MM.1S (cell line): ENCODE data around the gene PCDH7.
A peak's percentile ranks its signal among the peaks of the same experiment; 100 is the strongest.

Source experiments
- DNase-seq: peaks from one replicate; pipeline ENCODE4 v3.0.0-alpha.2; 2015
- H2AFZ ChIP-seq: fragments of 300-600 bp; sonication (generic); 2 replicates; pipeline ENCODE4 v1.6.0; 2016; ENCODE audit warnings: antibody characterized with exemption, low read length
- H3F3A ChIP-seq: fragments of 300-600 bp; sonication (generic); 2 replicates; pipeline ENCODE4 v1.6.1; 2016; ENCODE audit warnings: mild to moderate bottlenecking, antibody characterized with exemption, low read length, moderate library complexity, mixed read lengths; ENCODE audit not compliant: insufficient read depth
- H3K27ac ChIP-seq: fragments of 300-600 bp; sonication (generic); 2 replicates; pipeline ENCODE4 v1.5.1; 2016; ENCODE audit warnings: mild to moderate bottlenecking, low read length
- H3K27me3 ChIP-seq: fragments of 300-600 bp; sonication (generic); replicated peaks from 2 replicates; pipeline ENCODE4 v1.6.0; 2016; ENCODE audit warnings: low read length; ENCODE audit not compliant: insufficient read depth
- H3K36me3 ChIP-seq: fragments of 300-600 bp; sonication (generic); replicated peaks from 2 replicates; pipeline ENCODE4 v1.6.1; 2016; ENCODE audit warnings: mild to moderate bottlenecking, low read length, mixed read lengths; ENCODE audit not compliant: insufficient read depth
- H3K4me1 ChIP-seq: fragments of 300-600 bp; sonication (generic); 2 replicates; pipeline ENCODE4 v1.6.1; 2016; ENCODE audit warnings: low read length, mixed read lengths
- H3K4me2 ChIP-seq: fragments of 300-600 bp; sonication (generic); 2 replicates; pipeline ENCODE4 v1.6.0; 2016; ENCODE audit warnings: low read depth, low read length
- H3K4me3 ChIP-seq: fragments of 300-600 bp; sonication (generic); 2 replicates; pipeline ENCODE4 v1.5.1; 2016; ENCODE audit warnings: low read length, mixed read lengths
- H3K79me2 ChIP-seq: fragments of 300-600 bp; sonication (generic); 2 replicates; pipeline ENCODE4 v1.6.1; 2016; ENCODE audit warnings: mixed run types, low read length, mixed read lengths
- H3K9ac ChIP-seq: fragments of 300-600 bp; sonication (generic); 2 replicates; pipeline ENCODE4 v1.6.1; 2016; ENCODE audit warnings: low read length, mixed read lengths
- H3K9me2 ChIP-seq: fragments of 300-600 bp; sonication (generic); replicated peaks from 2 replicates; pipeline ENCODE4 v1.6.1; 2016; ENCODE audit warnings: mild to moderate bottlenecking, low read length, mixed read lengths; ENCODE audit not compliant: insufficient read depth
- H3K9me3 ChIP-seq: fragments of 300-600 bp; sonication (generic); replicated peaks from 2 replicates; pipeline ENCODE4 v1.6.1; 2016; ENCODE audit warnings: mild to moderate bottlenecking, low read length, mixed read lengths; ENCODE audit not compliant: insufficient read depth
- H4K20me1 ChIP-seq: fragments of 300-600 bp; sonication (generic); 2 replicates; pipeline ENCODE4 v1.6.1; 2016; ENCODE audit warnings: mild to moderate bottlenecking, low read length, moderate library complexity, mixed read lengths; ENCODE audit not compliant: insufficient read depth
- CTCF ChIP-seq: fragments of 300-600 bp; sonication (generic); IDR thresholded peaks from 2 replicates; pipeline ENCODE4 v1.5.1; 2016; ENCODE audit warnings: antibody characterized with exemption, low read length, mixed read lengths
- EZH2 ChIP-seq: fragments of 300-600 bp; sonication (generic); optimal IDR thresholded peaks from 2 replicates; pipeline ENCODE3; 2017; ENCODE audit warnings: low read depth, mild to moderate bottlenecking, antibody characterized with exemption, low read length, mixed read lengths
- EZH2phosphoT487 ChIP-seq: fragments of 300-600 bp; sonication (generic); IDR thresholded peaks from 2 replicates; pipeline ENCODE4 v1.6.1; 2018; ENCODE audit warnings: antibody characterized with exemption, low read length

Gene PCDH7

GRCh38 chr4:30757357-30757756 lies 37.2 kb downstream of the PCDH7 start:
- Histone ChIP-seq H2AFZ (no peak overlapping the region), H3K9me3 (no peaks in the 10 kb centered on the region), H3K4me1 (no peaks in the 10 kb centered on the region)

GRCh38 chr4:30760551-30760950 lies 40.4 kb downstream of the PCDH7 start:
- Histone ChIP-seq H3K9ac (no peak overlapping the region), H3F3A (no peaks in the 10 kb centered on the region), H3K4me3 (no peak overlapping the region), H2AFZ (no peak overlapping the region), H3K36me3 (no peaks in the 10 kb centered on the region), H3K4me2 (no peak overlapping the region), H3K4me1 (peaks cover 10% of the 10 kb centered on the region), H3K27me3 (no peaks in the 10 kb centered on the region), H3K9me3 (no peaks in the 10 kb centered on the region), H4K20me1 (no peaks in the 10 kb centered on the region), H3K27ac (no peak overlapping the region), H3K79me2 (no peaks in the 10 kb centered on the region), H3K9me2 (no peaks in the 10 kb centered on the region)
- TF ChIP-seq CTCF (no peak), EZH2 (no peak), EZH2phosphoT487 (no peak)
- DNase-seq, result no peak

More at GRCh38 chr4:30757357-30757756, 37.2 kb downstream of the PCDH7 start:
- Histone ChIP-seq H3K27me3 (no peaks in the 10 kb centered on the region), H3K79me2 (no peaks in the 10 kb centered on the region), H3F3A (no peaks in the 10 kb centered on the region), H3K27ac (no peak overlapping the region), H3K4me3 (no peak overlapping the region), H3K9ac (no peak overlapping the region), H3K4me2 (no peak overlapping the region), H3K36me3 (no peaks in the 10 kb centered on the region), H3K9me2 (no peaks in the 10 kb centered on the region), H4K20me1 (no peaks in the 10 kb centered on the region)
- TF ChIP-seq EZH2phosphoT487 (no peak), CTCF (no peak), EZH2 (no peak)
- DNase-seq, result no peak

GRCh38 chr4:30763321-30763727 lies 43.2 kb downstream of the PCDH7 start:
- H3K4me2 ChIP-seq, result peak overlapping the region; percentile 71
- H3K4me3 ChIP-seq, result peak overlapping the region; percentile 36
- H3K27me3 ChIP-seq, result no peaks in the 10 kb centered on the region
- H3K9me3 ChIP-seq, result no peaks in the 10 kb centered on the region
- H3K79me2 ChIP-seq, result no peaks in the 10 kb centered on the region
- peak overlapping the region; percentile 63 for H2AFZ ChIP-seq
- no peaks in the 10 kb centered on the region for H4K20me1 ChIP-seq
- no peak for TF ChIP-seq EZH2phosphoT487
- TF ChIP-seq EZH2, result no peak
- no peak for TF ChIP-seq CTCF
- H3F3A ChIP-seq, result no peaks in the 10 kb centered on the region
- peak overlapping the region; percentile 24; the same call in 1 of the 2 replicates for H3K27ac ChIP-seq
- no peak for DNase-seq
- H3K9me2 ChIP-seq, result no peaks in the 10 kb centered on the region
- no peaks in the 10 kb centered on the region for H3K36me3 ChIP-seq
- H3K4me1 ChIP-seq, result peaks cover 10% of the 10 kb centered on the region
- no peak overlapping the region; the same call in 1 of the 2 replicates for H3K9ac ChIP-seq
